SU-DHL-6 (cell line): ENCODE measurements around the gene UBA1.

Experiments used
- EZH2phosphoT487 ChIP-seq: fragments of 200-600 bp; sonication (generic), shearing (Covaris generic); conservative IDR thresholded peaks from 2 replicates; pipeline ENCODE4 v1.6.1; 2018; ENCODE audit warnings: mild to moderate bottlenecking, antibody characterized with exemption, low read length, moderate library complexity, mixed read lengths
- TF ChIP-seq, protein P1 (sequence below): fragments of 200-600 bp; sonication (generic); IDR thresholded peaks from one replicate; pipeline ENCODE4 v1.5.1; 2017; ENCODE audit warnings: antibody characterized with exemption, mild to moderate bottlenecking, low read length, moderate library complexity; ENCODE audit not compliant: insufficient read depth, poor library complexity, severe bottlenecking

DNA sequence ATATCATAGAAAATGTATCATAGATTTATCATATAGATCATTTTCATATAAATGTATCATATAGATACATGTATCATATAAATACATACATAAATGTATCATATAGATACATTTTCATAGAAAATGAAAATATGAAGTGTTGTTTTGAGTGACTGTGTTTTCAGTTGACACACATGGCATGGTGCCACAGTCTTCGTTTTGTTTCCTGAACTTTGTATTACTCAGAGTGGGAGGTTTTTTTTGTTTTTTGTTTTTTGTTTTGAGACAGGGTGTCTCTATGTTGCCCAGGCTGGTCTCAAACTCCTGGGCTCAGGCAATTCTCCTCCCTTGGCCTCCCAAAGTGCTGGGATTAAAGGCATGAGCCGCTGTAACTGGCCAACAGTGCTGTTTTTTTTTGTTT lies 44.7 kb upstream of the UBA1 start:
- TF ChIP-seq, protein P1, sequence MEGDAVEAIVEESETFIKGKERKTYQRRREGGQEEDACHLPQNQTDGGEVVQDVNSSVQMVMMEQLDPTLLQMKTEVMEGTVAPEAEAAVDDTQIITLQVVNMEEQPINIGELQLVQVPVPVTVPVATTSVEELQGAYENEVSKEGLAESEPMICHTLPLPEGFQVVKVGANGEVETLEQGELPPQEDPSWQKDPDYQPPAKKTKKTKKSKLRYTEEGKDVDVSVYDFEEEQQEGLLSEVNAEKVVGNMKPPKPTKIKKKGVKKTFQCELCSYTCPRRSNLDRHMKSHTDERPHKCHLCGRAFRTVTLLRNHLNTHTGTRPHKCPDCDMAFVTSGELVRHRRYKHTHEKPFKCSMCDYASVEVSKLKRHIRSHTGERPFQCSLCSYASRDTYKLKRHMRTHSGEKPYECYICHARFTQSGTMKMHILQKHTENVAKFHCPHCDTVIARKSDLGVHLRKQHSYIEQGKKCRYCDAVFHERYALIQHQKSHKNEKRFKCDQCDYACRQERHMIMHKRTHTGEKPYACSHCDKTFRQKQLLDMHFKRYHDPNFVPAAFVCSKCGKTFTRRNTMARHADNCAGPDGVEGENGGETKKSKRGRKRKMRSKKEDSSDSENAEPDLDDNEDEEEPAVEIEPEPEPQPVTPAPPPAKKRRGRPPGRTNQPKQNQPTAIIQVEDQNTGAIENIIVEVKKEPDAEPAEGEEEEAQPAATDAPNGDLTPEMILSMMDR = no peak
- no peak for TF ChIP-seq EZH2phosphoT487
